GM18507 (cell line): ENCODE measurements around the gene RENBP.

ENCODE experiments used
- DNase-seq: peaks from one replicate; pipeline ENCODE4 v3.0.0; 2011; ENCODE audit warnings: low read depth; ENCODE audit not compliant: insufficient read length; ENCODE audit errors: extremely low spot score
- FAIRE-seq: peaks from 2 replicates; lab custom pipeline; 2011; peaks lifted over from hg19 to GRCh38; lab: Jason Lieb, UNC

The RENBP gene

DNA sequence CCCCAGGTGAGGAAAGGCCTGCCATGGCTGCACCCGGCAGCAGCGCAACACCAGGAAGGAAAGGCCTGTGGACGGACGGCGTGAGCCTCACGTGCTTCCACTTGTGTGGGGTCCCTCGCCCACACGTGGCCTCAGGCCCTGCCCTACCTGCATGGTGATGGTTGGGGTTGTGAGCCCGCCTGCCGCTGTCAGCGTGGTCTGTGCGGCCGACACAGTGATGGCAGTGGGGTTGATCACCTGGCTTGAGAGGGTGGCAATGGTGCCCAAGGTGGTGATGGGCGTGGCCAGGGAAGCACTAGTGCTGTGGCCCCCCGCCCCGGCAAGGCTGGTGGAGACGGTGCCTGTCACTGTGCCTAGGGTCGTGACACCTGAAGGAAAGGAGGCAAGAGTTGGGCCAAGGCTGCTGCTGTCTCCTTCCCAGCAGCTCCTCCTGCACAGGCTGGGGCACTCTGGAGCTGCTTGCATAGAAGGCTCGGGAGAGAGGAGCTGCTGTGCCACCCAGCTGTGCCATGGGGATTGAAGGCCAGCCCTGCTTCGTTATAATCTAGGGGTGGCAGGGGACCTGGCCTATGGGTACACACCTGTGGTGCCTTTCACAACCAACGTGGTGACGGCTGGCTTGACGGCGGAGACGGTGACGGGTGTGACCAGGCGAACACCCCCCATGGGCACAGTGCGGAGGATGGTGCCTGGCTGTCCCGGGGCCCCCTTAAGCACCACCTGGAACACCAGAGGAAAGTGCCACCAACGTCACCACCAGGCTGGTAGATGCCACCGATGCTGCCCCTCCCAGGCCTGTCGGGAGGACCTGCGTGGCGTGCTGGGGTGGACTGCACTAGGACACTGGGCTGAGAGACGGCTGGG lies 11.8 kb upstream of the RENBP start:
- DNase-seq = no peak
- FAIRE-seq = no peak

DNA sequence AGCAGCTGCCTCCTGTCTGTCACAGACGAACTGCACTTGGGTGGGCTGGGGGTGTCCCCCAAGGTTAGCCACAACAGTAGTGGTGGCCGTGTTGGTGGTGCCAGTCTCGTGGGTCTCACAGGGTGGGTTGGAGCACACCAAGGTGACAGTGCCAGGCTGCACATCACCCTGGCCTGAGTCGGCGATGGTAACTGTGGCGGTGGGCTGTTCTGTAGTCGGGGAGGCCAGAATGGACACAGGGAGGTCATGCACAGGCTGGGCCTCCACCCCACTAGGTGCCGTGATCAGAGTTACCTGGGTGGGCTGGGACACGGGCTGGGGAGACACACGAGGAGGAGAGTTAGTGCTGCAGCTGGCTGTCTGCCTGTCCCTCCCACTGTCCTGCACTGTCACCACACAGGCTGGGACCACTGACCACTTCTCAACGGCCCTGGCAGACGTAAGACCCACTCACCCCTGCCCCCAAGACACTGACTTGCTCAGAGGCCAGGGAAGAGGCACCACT lies 10.8 kb upstream of the RENBP start:
- DNase-seq (no peak), FAIRE-seq (no peak)

DNA sequence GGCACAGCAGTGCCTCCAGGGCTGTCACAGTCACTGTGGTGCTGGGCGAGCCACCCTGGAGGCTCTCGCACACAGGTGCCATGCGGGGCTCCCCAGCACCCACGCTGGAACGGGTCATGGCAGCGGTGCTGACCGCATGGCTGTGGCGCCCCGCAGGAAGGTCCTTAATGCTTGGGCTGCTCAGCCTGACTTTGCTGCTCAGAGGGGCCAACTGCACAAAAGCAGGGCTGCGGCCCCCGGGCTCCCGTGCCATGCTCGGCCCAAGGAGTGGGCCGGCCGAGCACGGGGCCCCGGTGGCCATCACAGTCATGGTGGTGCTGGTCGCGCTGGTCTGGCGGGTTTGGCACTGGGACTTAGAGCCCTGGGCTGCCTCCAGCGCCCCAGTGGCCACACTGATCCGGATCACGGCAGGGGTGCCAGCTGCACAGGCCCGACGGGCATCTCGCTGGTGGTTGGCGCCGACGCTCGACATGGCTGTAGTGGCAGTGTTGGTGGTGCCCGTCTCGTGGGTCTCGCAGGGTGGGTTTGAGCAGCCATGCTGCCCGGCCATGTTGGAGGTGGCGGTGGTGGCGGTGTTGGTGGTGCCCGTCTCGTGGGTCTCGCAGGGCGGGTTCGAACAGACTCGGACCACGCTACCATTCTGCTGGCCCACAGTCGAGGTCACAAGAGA lies 10.2 kb upstream of the RENBP start:
- FAIRE-seq (no peak), DNase-seq (no peak)

DNA sequence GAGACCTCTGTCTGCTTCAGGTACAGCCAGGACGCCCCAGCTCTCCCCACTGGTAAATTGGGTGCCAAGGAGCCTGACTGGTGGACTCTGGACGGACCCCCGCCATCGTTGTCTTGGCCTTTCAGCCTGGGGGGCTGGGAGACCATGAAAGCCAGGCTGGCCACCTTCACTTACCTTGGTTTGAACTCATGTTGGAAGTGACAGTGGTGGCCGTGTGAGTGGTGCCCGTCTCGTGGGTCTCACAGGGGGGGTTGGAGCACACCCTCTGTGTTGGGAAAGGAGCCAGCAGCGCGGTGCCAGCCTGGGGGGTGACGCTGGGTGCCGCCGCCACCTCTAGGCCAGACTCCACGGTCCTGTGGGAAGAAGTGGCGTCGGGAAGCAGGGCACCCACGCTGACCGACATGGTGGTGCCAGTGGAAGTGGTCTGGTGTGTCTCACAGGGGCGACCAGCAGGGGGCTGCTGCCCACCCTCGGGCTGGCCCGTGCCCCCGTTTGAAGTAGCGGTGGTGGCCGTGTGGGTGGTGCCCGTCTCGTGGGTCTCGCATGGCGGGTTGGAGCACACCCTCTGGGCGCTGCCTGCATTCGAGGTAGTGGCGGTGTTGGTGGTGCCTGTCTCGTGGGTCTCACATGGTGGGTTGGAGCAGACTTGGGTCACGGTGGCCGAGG lies 9.6 kb upstream of the RENBP start:
- FAIRE-seq (no peak), DNase-seq (no peak)

DNA sequence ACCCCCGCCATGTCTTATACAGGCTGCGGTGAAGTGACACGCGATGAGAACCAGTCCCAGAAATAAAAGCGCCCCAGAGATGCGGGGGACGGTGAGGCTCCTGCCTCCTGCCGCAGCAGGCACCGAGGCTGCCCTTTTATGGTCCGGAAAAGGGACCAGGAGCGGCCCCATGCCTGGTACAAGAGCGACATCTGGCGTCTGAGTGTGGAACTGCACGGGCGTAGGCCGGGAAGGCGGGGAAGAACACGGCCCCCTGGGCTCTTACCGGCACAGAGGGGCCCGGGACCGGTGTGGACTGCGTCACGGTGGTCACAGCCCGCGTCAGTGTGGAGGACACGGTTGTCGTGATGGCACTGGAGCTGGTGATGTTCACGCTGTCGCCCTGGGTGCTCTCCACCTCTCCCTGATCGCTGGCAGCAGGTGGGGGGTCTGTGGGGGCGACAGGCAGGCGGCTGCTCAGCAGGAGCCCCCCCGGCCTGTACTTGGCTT lies 8.9 kb upstream of the RENBP start:
- FAIRE-seq = peak; percentile 96

DNA sequence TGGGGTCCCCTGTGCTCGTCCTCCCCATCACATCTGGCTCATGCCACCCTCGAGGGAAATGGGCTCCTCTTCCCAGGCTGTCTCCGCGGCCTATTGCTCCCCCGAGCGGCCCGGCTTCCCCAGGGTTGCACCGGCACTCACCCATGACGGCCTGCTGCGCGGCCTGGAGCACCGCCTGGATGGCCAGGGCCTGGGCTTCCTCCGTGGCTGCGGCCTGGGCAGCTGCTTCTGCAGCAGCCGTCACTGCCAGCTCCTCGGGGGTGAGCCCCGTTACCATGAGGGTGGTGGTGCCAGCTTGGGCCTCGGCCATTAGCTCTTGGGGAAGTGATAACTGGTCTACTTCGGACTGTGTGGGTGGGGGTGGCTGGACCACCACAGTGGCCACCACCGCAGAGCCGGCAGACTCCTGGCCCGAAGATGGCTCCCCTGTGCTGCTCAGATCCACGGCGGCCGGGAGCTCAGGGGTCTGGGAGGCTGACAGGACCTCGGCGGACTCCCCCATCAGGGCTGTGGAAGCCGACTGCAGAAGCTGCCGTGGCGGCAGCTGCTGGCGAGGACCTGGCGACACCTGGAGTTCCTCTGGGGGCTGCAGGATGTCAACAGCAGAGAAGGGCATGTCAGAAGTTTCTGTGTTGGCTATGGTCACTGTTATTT lies 8.1 kb upstream of the RENBP start:
- FAIRE-seq = no peak
- DNase-seq = no peak

More for the DNA sequence above, 8.9 kb upstream of the RENBP start:
- DNase-seq = peak; percentile 56

DNA sequence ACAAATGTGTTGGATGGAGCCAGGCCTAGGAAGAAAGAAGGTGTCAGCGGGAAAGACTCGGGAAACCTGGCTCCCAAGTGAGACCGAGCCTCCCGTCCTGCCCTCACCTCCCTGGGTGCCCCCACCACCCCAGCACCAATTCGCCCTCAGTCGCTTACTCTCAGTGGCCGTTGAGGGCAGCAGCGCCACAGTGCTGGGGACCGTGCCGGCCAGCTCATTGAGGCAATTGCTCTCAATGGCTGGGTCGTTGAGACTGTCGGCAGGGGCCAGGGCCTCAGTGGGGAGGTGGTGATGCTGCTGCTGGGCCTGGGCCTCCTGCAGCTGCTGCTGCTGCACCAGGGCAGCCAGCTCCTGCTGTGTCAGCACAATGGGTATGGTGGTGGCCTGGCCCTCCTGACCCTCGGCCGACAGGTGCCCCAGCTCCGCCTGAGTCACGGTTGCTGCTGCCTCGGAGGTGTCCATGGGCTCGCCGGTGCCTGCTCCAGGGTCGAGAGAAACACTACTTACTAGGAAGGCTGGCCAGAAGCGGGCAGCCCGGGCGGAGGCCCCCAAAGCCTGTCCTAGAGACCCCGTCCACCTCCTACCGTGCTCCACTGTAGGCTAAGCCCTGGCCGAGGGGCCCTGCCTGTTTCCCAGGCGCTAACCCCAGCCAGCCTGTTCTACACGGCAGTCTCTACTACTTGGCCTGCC lies 7.4 kb upstream of the RENBP start:
- FAIRE-seq = no peak

DNA sequence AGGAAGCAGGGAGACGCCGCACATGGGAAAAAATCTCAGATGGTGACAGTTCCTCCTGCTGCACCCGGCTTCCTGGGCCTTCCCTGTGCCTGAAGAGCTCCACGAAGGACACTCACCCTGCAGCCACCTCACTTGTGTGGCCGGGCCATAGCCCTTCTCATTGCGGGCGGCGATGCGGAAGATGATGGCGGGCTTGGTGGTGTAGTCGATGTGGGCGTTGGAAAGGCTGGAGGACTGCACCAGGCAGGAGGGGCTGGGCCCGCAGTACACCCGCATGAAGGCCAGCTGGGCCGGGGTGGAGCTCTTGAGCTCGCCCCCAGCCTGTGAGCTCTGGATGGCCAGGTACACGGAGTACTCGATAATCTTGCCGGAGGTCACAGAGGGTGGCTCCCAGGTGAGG lies 5.7 kb upstream of the RENBP start:
- DNase-seq = no peak
- FAIRE-seq = no peak

More for the DNA sequence above, 7.4 kb upstream of the RENBP start:
- no peak for DNase-seq

DNA sequence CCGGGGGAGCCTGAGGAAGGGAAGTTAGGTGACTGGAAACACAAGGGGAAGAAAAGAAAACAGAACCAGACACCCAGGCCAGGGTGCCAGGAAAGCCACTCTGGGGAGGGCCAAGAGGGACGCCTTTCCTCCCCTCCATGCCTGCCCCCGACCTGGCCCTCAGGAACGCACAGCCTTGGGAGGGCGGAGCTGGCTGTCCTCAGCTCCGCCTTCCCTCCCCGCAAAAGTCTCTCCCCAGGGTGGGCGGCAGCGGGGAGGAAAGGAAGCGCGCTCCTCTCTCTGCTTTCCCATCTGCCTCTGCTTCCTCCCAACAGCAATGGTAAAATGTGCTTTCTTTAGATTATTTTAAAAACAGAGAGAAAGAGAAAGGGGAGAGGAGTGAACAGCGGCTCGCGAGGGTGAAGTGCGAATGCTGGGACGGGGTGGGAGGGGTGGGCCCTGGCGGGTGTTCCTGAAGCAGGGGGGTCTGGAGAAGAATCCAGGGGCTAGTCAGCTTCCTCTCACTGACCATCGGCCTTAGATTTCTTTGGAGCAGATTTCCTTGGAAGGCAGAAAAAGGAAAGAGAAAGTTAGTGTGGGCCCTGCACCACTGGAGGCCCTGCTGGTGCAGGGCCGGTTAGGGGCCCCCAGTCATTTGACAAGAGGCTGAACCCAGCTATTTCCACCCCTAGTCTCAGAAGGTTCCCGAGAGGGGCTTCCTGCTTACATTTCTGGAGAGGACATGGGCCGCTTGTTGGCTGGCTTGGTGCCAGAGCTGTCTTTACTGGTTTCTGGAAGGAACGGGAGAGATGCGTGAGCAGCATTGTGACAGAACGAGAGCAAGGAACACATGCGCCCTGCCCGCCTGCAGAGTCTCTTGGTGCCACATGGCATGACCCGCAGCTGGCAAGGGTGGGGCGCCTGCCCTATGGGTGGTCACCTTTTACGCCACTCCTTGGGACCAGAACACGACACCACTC lies 4.7 kb upstream of the RENBP start:
- FAIRE-seq = no peak
- DNase-seq = no peak

DNA sequence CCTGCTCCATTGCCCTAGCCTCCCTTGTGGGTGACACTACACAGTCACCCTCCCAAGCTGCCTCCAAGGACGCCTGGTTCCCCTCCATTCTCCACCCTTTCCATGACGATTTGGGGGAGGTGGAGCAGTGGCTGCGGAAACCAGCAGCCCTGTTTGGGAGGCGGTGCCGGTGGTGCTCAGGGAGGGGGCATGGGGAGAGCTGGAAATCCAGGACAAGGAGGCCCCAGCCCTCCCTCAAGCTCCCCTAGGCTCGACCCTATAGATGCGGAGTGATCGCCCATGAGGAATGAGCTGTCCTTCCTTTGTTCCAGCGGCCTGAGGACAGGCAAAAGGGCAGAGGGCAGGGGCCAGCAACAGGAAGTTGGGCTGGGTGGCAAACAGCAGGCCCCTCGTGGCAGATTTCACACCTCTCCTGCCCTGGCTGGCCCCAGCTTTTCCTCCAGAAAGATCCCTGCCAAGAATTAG lies 3.6 kb upstream of the RENBP start:
- FAIRE-seq (no peak), DNase-seq (no peak)

DNA sequence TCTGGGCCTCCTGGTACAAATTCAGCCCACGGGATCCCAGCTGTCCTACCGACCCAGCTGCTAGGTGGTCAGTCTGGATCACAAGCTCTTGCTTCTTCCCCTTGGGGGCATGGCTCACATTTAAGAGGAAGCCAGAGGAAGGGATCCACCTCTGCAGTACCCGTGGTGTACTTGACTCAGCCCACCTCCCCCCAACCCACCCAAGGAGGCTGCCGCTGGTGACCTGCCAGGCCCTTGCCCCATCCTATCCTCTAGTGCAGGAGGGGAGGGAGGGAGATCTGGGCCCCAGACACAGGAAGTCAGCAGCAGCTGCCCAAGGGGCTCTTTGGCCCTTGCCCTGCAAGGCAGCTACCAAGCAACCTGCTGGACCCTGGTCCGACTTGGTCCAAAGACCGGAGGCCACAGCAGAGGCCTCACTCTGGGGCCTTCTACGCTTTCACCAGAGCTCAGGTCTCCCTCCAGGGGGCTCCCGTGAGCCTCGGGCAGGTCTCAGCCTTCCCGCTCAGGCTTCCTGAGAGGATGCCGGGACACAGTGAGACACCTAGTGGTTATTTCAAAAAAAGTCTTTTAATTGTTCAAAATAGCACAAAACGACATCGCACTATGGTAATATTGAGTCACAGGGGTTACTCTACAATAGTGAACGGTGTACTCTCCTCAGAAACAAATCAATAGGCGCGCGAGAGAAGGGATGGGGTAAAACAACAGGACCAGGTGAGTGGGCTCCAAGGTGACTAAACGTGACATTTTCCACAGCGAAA lies 2.7 kb upstream of the RENBP start:
- no peak for DNase-seq
- FAIRE-seq = peak; percentile 99

DNA sequence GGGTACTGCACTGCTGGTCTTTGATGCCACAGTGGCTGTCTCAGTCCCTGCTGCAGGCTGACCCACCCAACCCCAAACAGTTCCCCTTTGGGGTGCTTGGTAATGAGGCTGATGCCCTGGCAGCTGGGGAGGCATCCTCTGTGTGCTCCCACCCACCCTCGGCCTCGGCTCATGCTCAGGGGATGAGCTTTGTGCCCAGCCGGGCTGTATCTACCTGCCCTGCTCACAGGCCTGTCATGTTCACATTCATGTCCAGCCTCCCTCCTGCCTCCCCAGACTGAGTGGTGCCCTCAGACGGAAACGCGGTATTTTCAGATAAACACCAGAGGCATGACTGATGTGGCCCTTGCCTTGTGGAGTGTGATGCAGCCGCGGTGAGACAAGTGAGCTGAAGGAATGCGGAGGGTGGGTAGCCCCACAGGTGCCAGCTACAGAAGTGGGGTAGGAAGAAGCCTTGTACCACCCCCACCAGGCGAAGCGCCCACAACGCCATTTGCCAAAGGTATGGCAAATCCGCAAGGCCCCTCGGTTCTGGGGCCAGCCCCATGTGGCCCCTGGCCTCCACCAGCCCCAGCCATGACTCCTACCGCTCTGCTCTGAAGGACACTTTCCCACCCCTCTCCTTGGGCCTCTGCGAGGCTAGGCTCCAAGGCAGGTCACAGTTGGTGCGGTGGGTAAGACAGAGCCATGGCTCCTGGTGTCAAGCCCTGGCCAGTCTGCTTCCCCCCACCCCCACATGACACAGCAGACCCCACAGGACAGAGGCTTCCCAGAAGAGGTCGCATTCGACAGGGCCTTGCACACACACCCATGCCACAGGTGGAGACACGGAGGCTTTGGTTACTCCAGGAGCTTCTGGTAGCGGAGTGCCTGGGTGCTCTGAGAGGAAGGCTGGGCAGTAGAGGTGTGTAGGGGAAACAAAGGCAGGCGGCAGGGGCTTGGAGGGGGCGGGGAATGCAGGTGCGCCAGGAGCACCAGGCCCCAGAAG lies 1.8 kb upstream of the RENBP start:
- FAIRE-seq = no peak
- DNase-seq = no peak

DNA sequence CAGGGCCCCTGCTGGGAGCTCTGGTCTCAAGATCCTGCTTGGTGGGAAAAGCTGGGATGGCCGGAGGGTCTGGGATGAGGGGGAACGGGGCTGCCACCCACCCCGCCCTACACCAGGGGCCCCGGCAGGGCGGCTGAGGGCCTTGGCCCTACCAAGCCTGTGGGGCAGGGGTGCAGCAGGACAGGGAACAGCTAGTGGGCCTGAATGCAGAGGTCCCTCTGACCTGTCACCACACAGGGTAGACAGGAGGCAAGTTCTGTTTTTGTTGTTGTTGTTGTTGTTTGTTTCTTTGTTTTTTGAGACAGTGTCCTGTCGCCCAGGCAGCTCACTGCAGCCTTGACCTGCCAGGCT lies 332 bp upstream of the RENBP start:
- no peak for FAIRE-seq
- DNase-seq = no peak

DNA sequence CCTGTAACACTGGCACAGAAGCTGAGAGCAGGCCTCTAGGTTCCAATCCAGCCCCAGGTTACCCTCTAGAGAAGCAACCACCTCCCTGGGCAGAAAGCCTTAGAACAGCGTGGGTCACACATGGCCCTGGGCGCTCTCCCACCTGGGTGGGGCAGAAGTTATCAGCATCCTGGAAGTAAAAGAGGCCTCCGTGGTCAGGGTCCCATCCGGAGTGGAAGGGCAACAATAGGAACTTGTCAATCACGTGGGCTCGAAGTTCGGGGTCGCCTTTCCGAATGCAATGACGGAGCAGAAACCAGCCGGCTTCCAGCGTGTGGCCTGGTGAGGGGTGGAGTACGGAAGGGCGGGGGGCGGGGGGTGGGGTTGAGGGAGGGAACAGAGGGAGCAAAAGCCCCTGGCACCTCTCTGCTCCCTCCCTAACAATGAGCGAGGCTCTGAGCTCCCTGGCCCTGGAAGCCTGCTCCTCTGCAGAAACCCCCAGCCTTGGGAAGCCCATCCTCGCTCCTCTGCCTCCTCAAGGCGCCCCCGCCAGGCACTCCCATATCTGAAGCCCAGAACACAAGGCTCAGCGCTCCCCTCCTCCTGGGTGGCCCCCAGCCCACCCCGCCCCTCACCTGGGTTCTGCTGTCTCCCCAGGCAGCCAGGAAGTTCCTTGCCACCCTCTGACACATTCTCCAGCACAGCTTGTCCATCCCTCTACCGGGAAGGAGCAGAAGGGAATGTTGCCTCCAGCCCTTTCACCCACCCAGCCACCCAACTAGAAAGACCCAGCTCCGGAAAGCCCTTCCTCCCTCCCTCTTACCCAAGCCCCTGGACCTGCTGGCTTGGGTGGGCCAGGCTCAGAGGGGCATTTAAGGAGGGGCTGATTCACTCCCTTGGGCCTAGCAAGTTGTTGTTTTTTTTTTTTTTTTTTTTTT lies 2.8 kb downstream of the RENBP start:
- DNase-seq (no peak), FAIRE-seq (no peak)

DNA sequence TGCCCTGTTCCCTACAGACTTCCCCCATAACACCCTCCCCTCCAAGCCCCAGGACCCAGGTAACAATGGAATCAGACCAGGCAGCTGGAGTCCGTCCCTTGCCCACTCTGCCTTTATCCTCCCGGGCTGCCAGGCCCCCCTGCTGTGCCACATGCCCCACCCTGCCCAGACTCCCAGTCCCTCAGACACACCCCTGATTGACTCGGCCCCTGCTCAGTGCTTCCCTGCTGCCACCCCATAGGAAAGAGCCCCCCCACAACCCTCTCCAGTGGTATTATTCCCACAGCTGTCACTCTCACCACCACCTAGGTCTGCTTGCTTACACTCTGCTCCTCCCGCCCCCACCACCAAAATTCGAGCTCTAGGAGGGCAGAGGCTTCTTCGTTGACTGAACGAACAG lies 4.9 kb downstream of the RENBP start:
- no peak for DNase-seq
- no peak for FAIRE-seq
